T1000 (cell line): ENCODE data around the gene PCBP3.
"Not testable (repeated sequence)": the region's sequence is repeated elsewhere in the genome, so short reads cannot be mapped to it uniquely, and the experiment has no call there.

ENCODE experiments used
- DNase-seq: peaks from one replicate; lab custom pipeline; 2025; ENCODE audit warnings: mixed read lengths; lab: John Stamatoyannopoulos, UW

PCBP3 gene

GRCh38 chr21:45613881-45614280 is 29.6 kb upstream of the PCBP3 start:
- DNase-seq: no peak

- DNase-seq: no peak
These were observed 28.3 kb upstream of the PCBP3 start for GRCh38 chr21:45615145-45615711.

GRCh38 chr21:45617021-45617921 is 26.3 kb upstream of the PCBP3 start:
- no peak for DNase-seq

- DNase-seq: no peak
These were observed 25.2 kb upstream of the PCBP3 start for GRCh38 chr21:45618287-45618686.

- no peak for DNase-seq
These were observed 24.6 kb upstream of the PCBP3 start for GRCh38 chr21:45618846-45619485.

- no peak for DNase-seq
These were observed 23.2 kb upstream of the PCBP3 start for GRCh38 chr21:45620201-45620923.

- not testable (repeated sequence) for DNase-seq
These were observed 21.8 kb upstream of the PCBP3 start for GRCh38 chr21:45621435-45622331.

- no peak for DNase-seq
These were observed 21.0 kb upstream of the PCBP3 start for GRCh38 chr21:45622416-45623097.

GRCh38 chr21:45623436-45623835 is 20.1 kb upstream of the PCBP3 start:
- DNase-seq: no peak

GRCh38 chr21:45626127-45626526 is 17.4 kb upstream of the PCBP3 start:
- not testable (repeated sequence) for DNase-seq

- no peak for DNase-seq
These were observed 14.2 kb upstream of the PCBP3 start for GRCh38 chr21:45629046-45629981.

- DNase-seq: no peak
These were observed 13.3 kb upstream of the PCBP3 start for GRCh38 chr21:45630066-45630694.

- no peak for DNase-seq
These were observed 12.6 kb upstream of the PCBP3 start for GRCh38 chr21:45630876-45631275.

- DNase-seq: no peak
These were observed 12.0 kb upstream of the PCBP3 start for GRCh38 chr21:45631540-45631939.

- DNase-seq: no peak
These were observed 11.4 kb upstream of the PCBP3 start for GRCh38 chr21:45632160-45632559.

- DNase-seq: no peak
These were observed 10.8 kb upstream of the PCBP3 start for GRCh38 chr21:45632637-45633251.

- no peak for DNase-seq
These were observed 8.9 kb upstream of the PCBP3 start for GRCh38 chr21:45634511-45635183.
